GM19467 (cell line): Measurements from ENCODE around the gene DHX40.
"Not testable (repeated sequence)": the region's sequence is repeated elsewhere in the genome, so short reads cannot be mapped to it uniquely, and the experiment has no call there.

Source experiments
- ATAC-seq: cut with Tn5 transposase; IDR thresholded peaks from one replicate; pipeline ENCODE4 v1.9.1; 2021; ENCODE audit warnings: mild to moderate bottlenecking, moderate library complexity; ENCODE audit not compliant: unreplicated experiment

DHX40 gene

GRCh38 chr17:59565171-59565958 lies at the start of gene DHX40:
Gene DHX40 (plus strand): TSS chr17:59565610. CDS start chr17:59565672, 62 bp downstream.
- peak; percentile 78 for ATAC-seq

- ATAC-seq = no peak
These were observed 49.0 kb upstream of the DHX40 start for GRCh38 chr17:59516451-59516850.

GRCh38 chr17:59519132-59519531 lies 46.3 kb upstream of the DHX40 start:
- ATAC-seq = no peak

GRCh38 chr17:59520251-59520650 lies 45.2 kb upstream of the DHX40 start:
- no peak for ATAC-seq

- no peak for ATAC-seq
These were observed 43.8 kb upstream of the DHX40 start for GRCh38 chr17:59521465-59522126.

- ATAC-seq = not testable (repeated sequence)
These were observed 40.5 kb upstream of the DHX40 start for GRCh38 chr17:59524930-59525329.

GRCh38 chr17:59525668-59526067 lies 39.7 kb upstream of the DHX40 start:
- ATAC-seq = no peak

GRCh38 chr17:59526451-59526850 lies 39.0 kb upstream of the DHX40 start:
- no peak for ATAC-seq

- ATAC-seq = no peak
These were observed 38.0 kb upstream of the DHX40 start for GRCh38 chr17:59527325-59527917.

- ATAC-seq = no peak
These were observed 37.5 kb upstream of the DHX40 start for GRCh38 chr17:59527931-59528330.

- ATAC-seq = no peak
These were observed 34.9 kb upstream of the DHX40 start for GRCh38 chr17:59530531-59530930.

- ATAC-seq = no peak
These were observed 31.7 kb upstream of the DHX40 start for GRCh38 chr17:59533694-59534093.

GRCh38 chr17:59534583-59534982 lies 30.8 kb upstream of the DHX40 start:
- ATAC-seq = no peak

GRCh38 chr17:59538195-59538909 lies 27.1 kb upstream of the DHX40 start:
- no peak for ATAC-seq

GRCh38 chr17:59542960-59543635 lies 22.3 kb upstream of the DHX40 start:
- ATAC-seq = no peak

GRCh38 chr17:59545942-59546341 lies 19.5 kb upstream of the DHX40 start:
- no peak for ATAC-seq

GRCh38 chr17:59547131-59547915 lies 18.1 kb upstream of the DHX40 start:
- no peak for ATAC-seq

GRCh38 chr17:59548985-59549384 lies 16.4 kb upstream of the DHX40 start:
- ATAC-seq = not testable (repeated sequence)

- no peak for ATAC-seq
These were observed 14.7 kb upstream of the DHX40 start for GRCh38 chr17:59550703-59551102.

GRCh38 chr17:59558039-59558438 lies 7.4 kb upstream of the DHX40 start:
- no peak for ATAC-seq
